ENCODE results near the gene NHERF1. TPM values are rescaled to one million over a fixed set of nuclear protein-coding genes. Genes with fewer than 3 reads are reported as not detected.

Gene NHERF1
- total RNA-seq, 1 experiment from 2014 or later = 83.6 TPM

GRCh38 chr17:74750327-74751069, 2.1 kb downstream of the NHERF1 start:
- TF ChIP-seq CTCF (conservative IDR thresholded peaks at IDR 0.05) (no peak), EZH2 (IDR thresholded peaks at IDR 0.05; ENCODE audit: low read depth) (no peak)
- no TSS peak for BruUV-seq (replicated peaks)
- H3F3A ChIP-seq (ENCODE audit: insufficient read depth, low read depth) = peaks cover 9% of the 10 kb centered on the region; the same call in 1 of the 2 replicates
- CTCF ChIA-PET = interaction anchor here (0.6 to 1.5 kb wide), 5 partner anchors 20 to 199 kb away, joined by 3 to 13 read pairs (median 7); no protein-coding TSS in a partner anchor
- H4K20me1 ChIP-seq (ENCODE audit: insufficient read depth) = peaks cover 15% of the 10 kb centered on the region
- H3K4me3 ChIP-seq = peak overlapping the region; percentile 99
- DNase-seq = peak; percentile 62 to 70
- no peaks in the 10 kb centered on the region for H3K9me3 ChIP-seq (ENCODE audit: insufficient read depth, low read depth)
- H2AFZ ChIP-seq = no peak overlapping the region
- peaks cover 62% of the 10 kb centered on the region for H3K79me2 ChIP-seq (ENCODE audit: low read depth)
- no peaks in the 10 kb centered on the region for H3K27me3 ChIP-seq (ENCODE audit: insufficient read depth, low read depth)
- H3K9me2 ChIP-seq (ENCODE audit: insufficient read depth) = no peaks in the 10 kb centered on the region
- peaks cover 32% of the 10 kb centered on the region for H3K4me1 ChIP-seq (replicated peaks; ENCODE audit: insufficient read depth)
- POLR2A ChIA-PET (ENCODE audit: unreplicated experiment) = interaction anchor here (0.9 kb wide), 1 partner anchor 9 kb away, joined by 7 read pairs; no protein-coding TSS in a partner anchor
- H3K27ac ChIP-seq = no peak overlapping the region
- peak overlapping the region; percentile 97 for H3K4me2 ChIP-seq
- H3K36me3 ChIP-seq (ENCODE audit: low read depth) = peaks cover 5% of the 10 kb centered on the region; the same call in 1 of the 2 replicates
- intact Hi-C loops (cut with micrococcal nuclease; ENCODE audit: unreplicated experiment) = loop anchor here (1.0 kb wide), 1 partner anchor 8 kb away; no protein-coding TSS in a partner anchor

- no TSS peak for BruUV-seq (replicated peaks)
- intact Hi-C loops (cut with micrococcal nuclease; ENCODE audit: unreplicated experiment) = no loop called here
- Histone ChIP-seq H3K27ac (no peak overlapping the region), H3K79me2 (ENCODE audit: low read depth) (peaks cover 73% of the 10 kb centered on the region), H3K9me3 (ENCODE audit: insufficient read depth, low read depth) (no peaks in the 10 kb centered on the region), H3K4me1 (replicated peaks; ENCODE audit: insufficient read depth) (peaks cover 42% of the 10 kb centered on the region), H3K4me2 (peak overlapping the region; percentile 36), H3K9me2 (ENCODE audit: insufficient read depth) (no peaks in the 10 kb centered on the region), H3K4me3 (no peak overlapping the region), H3K36me3 (ENCODE audit: low read depth) (peaks cover 5% of the 10 kb centered on the region; the same call in 1 of the 2 replicates), H3K27me3 (ENCODE audit: insufficient read depth, low read depth) (no peaks in the 10 kb centered on the region), H3F3A (ENCODE audit: insufficient read depth, low read depth) (no peaks in the 10 kb centered on the region), H2AFZ (no peak overlapping the region), H4K20me1 (ENCODE audit: insufficient read depth) (peaks cover 15% of the 10 kb centered on the region)
- no peak for DNase-seq
- POLR2A ChIA-PET (ENCODE audit: unreplicated experiment) = no interaction called here
- TF ChIP-seq CTCF (conservative IDR thresholded peaks at IDR 0.05) = no peak
- no peak for TF ChIP-seq EZH2 (IDR thresholded peaks at IDR 0.05; ENCODE audit: low read depth)
- CTCF ChIA-PET = interaction anchor here (0.6 kb wide), 1 partner anchor 32 kb away, joined by 17 read pairs; no protein-coding TSS in a partner anchor
These were observed 4.0 kb downstream of the NHERF1 start for GRCh38 chr17:74752415-74752814.

- Histone ChIP-seq H3F3A (ENCODE audit: insufficient read depth, low read depth) (no peaks in the 10 kb centered on the region), H3K36me3 (ENCODE audit: low read depth) (peaks cover 5% of the 10 kb centered on the region; the same call in 1 of the 2 replicates), H3K9me2 (ENCODE audit: insufficient read depth) (no peaks in the 10 kb centered on the region), H3K4me2 (peak overlapping the region; percentile 36), H3K4me3 (no peak overlapping the region), H3K79me2 (ENCODE audit: low read depth) (peaks cover 76% of the 10 kb centered on the region), H3K27ac (no peak overlapping the region), H3K27me3 (ENCODE audit: insufficient read depth, low read depth) (no peaks in the 10 kb centered on the region), H2AFZ (no peak overlapping the region), H3K4me1 (replicated peaks; ENCODE audit: insufficient read depth) (peaks cover 47% of the 10 kb centered on the region), H4K20me1 (ENCODE audit: insufficient read depth) (peaks cover 15% of the 10 kb centered on the region), H3K9me3 (ENCODE audit: insufficient read depth, low read depth) (no peaks in the 10 kb centered on the region)
- ChIA-PET POLR2A (ENCODE audit: unreplicated experiment) (interaction anchor here (0.6 to 0.7 kb wide), 2 partner anchors 120 to 641 kb away, joined by 3 read pairs; partner anchors contain the start of gene FDXR), CTCF (interaction anchor here (0.6 kb wide), 2 partner anchors 11 to 31 kb away, joined by 3 to 17 read pairs; no protein-coding TSS in a partner anchor)
- no TSS peak for BruUV-seq (replicated peaks)
- no peak for DNase-seq
- TF ChIP-seq EZH2 (IDR thresholded peaks at IDR 0.05; ENCODE audit: low read depth) = no peak
- TF ChIP-seq CTCF (conservative IDR thresholded peaks at IDR 0.05) = no peak
- intact Hi-C loops (cut with micrococcal nuclease; ENCODE audit: unreplicated experiment) = no loop called here
These were observed 4.5 kb downstream of the NHERF1 start for GRCh38 chr17:74752822-74753401.
